HFF-Myc (cell line): ENCODE measurements around the gene RASSF5.

Experiments used
- DNase-seq: peaks from one replicate; pipeline ENCODE4 v3.0.0-alpha.2; 2011; ENCODE audit warnings: low read depth; ENCODE audit errors: extremely low read depth
- H3K4me3 ChIP-seq: replicated peaks from 2 replicates; pipeline ENCODE4 v1.5.1; 2011; ENCODE audit warnings: low read depth, mild to moderate bottlenecking, control low read depth, low read length
- TF ChIP-seq, protein P1 (sequence below): IDR thresholded peaks from 2 replicates; pipeline ENCODE4 v1.5.1; 2012; ENCODE audit warnings: mild to moderate bottlenecking, low read depth, low read length, control low read depth; ENCODE audit errors: missing control alignments

Gene RASSF5

DNA sequence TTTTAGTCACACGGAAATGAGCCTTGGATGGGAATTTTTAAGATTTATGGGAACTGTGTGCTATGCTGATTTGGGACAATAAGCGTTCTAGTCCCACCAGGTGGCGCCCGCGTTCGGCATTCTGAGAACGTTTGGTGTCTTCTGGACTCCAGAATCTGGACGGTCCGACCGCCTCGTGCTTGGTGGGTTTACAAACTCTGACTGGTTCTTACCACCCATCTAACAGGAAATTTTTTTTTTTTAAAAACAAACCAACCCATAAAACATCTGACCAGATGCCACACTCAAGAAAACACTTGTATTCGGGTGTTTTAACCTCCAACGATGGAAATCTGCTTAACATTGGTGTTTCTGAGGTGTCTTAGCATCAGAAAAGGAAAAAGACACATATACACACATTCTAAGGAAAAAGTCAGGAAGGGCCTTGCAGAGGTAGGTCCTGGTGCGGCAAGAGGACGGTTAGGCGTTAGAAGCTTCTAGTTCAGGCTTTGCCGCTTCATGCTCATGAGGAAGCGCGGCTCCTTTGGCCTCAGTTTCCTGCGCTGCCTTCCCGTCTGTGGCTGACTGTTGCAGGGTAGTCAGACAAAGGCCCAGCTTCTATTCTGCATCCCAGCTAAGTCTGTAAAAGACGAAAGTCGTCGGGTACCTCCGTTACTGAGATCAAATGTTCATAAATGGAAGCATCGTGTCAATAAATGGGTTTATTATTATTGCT lies 127.2 kb downstream of the RASSF5 start:
- DNase-seq = peak; percentile 92
- peak overlapping the region; percentile 72 for H3K4me3 ChIP-seq
- TF ChIP-seq, protein P1, sequence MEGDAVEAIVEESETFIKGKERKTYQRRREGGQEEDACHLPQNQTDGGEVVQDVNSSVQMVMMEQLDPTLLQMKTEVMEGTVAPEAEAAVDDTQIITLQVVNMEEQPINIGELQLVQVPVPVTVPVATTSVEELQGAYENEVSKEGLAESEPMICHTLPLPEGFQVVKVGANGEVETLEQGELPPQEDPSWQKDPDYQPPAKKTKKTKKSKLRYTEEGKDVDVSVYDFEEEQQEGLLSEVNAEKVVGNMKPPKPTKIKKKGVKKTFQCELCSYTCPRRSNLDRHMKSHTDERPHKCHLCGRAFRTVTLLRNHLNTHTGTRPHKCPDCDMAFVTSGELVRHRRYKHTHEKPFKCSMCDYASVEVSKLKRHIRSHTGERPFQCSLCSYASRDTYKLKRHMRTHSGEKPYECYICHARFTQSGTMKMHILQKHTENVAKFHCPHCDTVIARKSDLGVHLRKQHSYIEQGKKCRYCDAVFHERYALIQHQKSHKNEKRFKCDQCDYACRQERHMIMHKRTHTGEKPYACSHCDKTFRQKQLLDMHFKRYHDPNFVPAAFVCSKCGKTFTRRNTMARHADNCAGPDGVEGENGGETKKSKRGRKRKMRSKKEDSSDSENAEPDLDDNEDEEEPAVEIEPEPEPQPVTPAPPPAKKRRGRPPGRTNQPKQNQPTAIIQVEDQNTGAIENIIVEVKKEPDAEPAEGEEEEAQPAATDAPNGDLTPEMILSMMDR = peak; percentile 89

DNA sequence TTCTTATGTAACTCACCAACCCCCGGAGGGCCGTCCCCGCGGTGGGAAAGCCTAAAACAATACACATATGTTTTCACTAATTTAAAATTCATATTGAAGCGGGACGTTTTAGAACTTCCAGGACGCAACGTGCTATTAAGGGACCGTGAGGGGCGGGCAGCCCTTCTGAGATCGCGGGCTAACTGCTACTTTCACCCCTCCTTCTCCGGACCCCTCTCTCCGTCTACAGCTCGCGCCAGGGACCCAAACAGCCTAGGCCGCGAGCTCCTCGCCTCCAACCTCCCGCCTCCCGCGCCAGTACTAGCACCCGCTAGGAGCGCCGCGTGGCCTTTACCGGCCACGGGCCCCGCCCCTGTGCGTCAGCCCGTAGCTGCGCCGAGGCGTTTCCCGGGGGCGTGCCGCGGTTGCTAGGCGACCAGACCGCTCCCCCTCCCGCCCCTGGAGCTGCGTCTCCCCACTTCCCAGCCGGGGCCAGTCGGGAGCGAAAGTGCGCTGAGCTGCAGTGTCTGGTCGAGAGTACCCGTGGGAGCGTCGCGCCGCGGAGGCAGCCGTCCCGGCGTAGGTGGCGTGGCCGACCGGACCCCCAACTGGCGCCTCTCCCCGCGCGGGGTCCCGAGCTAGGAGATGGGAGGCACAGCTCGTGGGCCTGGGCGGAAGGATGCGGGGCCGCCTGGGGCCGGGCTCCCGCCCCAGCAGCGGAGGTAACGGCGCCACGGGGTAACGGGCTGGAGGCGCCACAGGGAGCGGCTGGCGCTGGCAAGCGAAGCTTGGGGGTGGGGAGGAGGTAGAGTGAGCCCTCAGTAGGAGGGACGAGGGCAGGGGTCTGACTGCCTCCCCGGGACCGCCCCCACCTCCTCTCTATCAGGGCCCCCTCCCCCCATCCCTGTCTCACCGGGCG lies 128.0 kb downstream of the RASSF5 start, which contains the start of gene DYRK3:
Gene DYRK3 (plus strand): TSS at position 457 of the 898 bp plus-strand sequence. CDS start 168 bp downstream, at position 625.
- H3K4me3 ChIP-seq = peak within 1 kb of the TSS; percentile 72
- TF ChIP-seq, protein P1 = no peak
- DNase-seq = peak; percentile 70

DNA sequence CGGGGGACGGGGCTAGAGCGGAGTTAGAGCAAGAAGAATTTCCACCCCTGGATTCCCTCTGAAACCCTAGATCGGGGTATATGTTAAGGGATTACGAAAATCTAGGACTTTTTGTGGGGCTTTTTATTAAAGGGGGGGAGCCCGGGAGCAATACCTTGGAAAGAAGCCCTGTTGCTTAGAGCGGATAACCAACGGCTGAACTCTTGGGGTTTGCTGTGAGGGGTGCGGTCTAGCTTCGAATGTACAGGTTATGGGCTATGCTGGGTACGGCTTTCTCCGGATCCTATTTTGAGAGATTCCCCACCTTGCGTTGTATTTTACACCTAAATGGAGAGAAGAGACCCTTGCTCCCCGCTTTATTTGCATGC lies 128.6 kb downstream of the RASSF5 start:
- H3K4me3 ChIP-seq = peak overlapping the region; percentile 72
- TF ChIP-seq, protein P1 = no peak
- DNase-seq = no peak

DNA sequence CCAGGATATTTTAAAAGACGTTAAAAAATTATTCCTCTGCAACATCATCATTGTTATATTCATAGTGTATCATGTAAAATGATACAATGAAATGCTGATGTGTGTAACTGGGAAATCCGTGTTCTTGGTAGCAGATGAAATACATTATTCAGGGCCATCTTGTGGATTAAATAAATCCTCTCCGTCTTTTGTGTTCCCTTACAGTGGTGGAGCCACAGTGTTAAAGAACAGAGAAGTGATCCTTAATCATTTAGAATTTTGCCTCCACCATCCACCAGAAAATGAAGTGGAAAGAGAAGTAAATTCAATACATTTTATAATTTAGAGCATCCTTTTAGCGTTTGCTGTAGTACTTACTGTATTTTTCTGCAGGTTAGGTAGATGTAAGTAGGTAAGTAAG lies 129.3 kb downstream of the RASSF5 start:
- TF ChIP-seq, protein P1 = no peak
- H3K4me3 ChIP-seq = peak overlapping the region; percentile 72
- DNase-seq = no peak

DNA sequence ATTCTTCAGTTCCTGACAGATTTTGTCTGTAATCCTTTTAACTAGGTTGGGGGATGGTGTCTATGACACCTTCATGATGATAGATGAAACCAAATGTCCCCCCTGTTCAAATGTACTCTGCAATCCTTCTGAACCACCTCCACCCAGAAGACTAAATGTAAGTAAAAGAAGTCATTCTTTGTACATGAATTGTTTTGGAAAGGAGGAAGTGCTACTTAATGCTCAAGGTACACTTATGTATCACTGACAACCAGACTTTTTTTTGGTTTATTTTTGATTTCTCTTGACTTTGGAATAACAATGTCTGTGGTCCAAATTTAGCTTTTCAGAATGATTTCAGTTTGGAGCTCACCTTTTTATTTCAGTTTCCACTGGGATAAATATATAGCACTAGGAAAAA lies 130.3 kb downstream of the RASSF5 start:
- TF ChIP-seq, protein P1 = no peak
- H3K4me3 ChIP-seq = peak overlapping the region; percentile 72; the same call in 1 of the 2 replicates
- DNase-seq = no peak
